Body of pancreas (tissue), 4 donors: ENCODE measurements around the gene SLC15A2.

Source experiments
- CTCF ChIP-seq, 7 experiments: fragments of 450-650 bp in 4 of 7; fragments of 200-600 bp in 3 of 7; sonication (generic) in 3 of 7; IDR thresholded peaks; one replicate each; pipeline ENCODE4 v1.5.1; 2016 to 2019; ENCODE audit warnings: antibody characterized with exemption in 7 of 7
- POLR2A ChIP-seq, 3 donors: fragments of 450-650 bp; IDR thresholded peaks; one replicate each; pipeline ENCODE4 v1.6.1; 2016; ENCODE audit warnings: antibody characterized with exemption in 3 of 3, mild to moderate bottlenecking in 2 of 3

GRCh38 chr3:121926380-121926779, 32.2 kb downstream of the SLC15A2 start:
- no peak for TF ChIP-seq CTCF (IDR thresholded peaks at IDR 0.05)
- TF ChIP-seq POLR2A (IDR thresholded peaks at IDR 0.05): no peak
